H9 (cell line): ENCODE data around the gene GRIK1. TPM values are rescaled to one million over a fixed set of nuclear protein-coding genes. Genes with fewer than 3 reads are reported as not detected.

ENCODE experiments used
- DNase-seq: peaks from one replicate; pipeline ENCODE4 v3.0.0-alpha.2; 2017
- H2AFZ ChIP-seq: one replicate; pipeline ENCODE4 v1.6.1; 2013; ENCODE audit warnings: mild to moderate bottlenecking, low read length, control low read depth, moderate library complexity
- H2AK5ac ChIP-seq: 2 replicates; pipeline ENCODE4 v1.6.1; 2013; ENCODE audit warnings: low read length, control low read depth, mixed read lengths; ENCODE audit not compliant: insufficient read length
- H2BK120ac ChIP-seq: one replicate; pipeline ENCODE4 v1.6.1; 2013; ENCODE audit warnings: low read depth, mild to moderate bottlenecking, low read length, control low read depth, inconsistent platforms; ENCODE audit not compliant: poor library complexity, severe bottlenecking
- H2BK12ac ChIP-seq: 2 replicates; pipeline ENCODE4 v1.6.1; 2013; ENCODE audit warnings: low read length, control low read depth, mixed read lengths, low read depth; ENCODE audit not compliant: insufficient read length
- H2BK15ac ChIP-seq: 2 replicates; pipeline ENCODE4 v1.6.1; 2013; ENCODE audit warnings: low read depth, low read length, control low read depth
- H2BK20ac ChIP-seq: one replicate; pipeline ENCODE4 v1.6.1; 2013; ENCODE audit warnings: low read depth, mild to moderate bottlenecking, low read length, control low read depth, inconsistent platforms; ENCODE audit not compliant: poor library complexity, severe bottlenecking
- H2BK5ac ChIP-seq: 2 replicates; pipeline ENCODE4 v1.6.1; 2013; ENCODE audit warnings: low read length, control low read depth, mixed read lengths; ENCODE audit not compliant: insufficient read length
- H3K14ac ChIP-seq: 2 replicates; pipeline ENCODE4 v1.6.1; 2013; ENCODE audit warnings: low read length, control low read depth; ENCODE audit not compliant: insufficient read depth
- H3K18ac ChIP-seq: 2 replicates; pipeline ENCODE4 v1.6.1; 2013; ENCODE audit warnings: low read depth, mild to moderate bottlenecking, mixed read lengths, low read length, control low read depth; ENCODE audit not compliant: insufficient read length
- H3K23ac ChIP-seq: 2 replicates; pipeline ENCODE4 v1.6.1; 2013; ENCODE audit warnings: low read length, control low read depth, mixed read lengths, low read depth; ENCODE audit not compliant: insufficient read length
- H3K23me2 ChIP-seq: 2 replicates; pipeline ENCODE4 v1.6.1; 2013; ENCODE audit warnings: low read depth, mild to moderate bottlenecking, mixed read lengths, low read length, control low read depth; ENCODE audit not compliant: insufficient read length, poor library complexity, severe bottlenecking
- H3K27ac ChIP-seq: 2 replicates; pipeline ENCODE4 v1.5.1; 2013; ENCODE audit warnings: low read length, control low read depth, mixed read lengths, low read depth; ENCODE audit not compliant: insufficient read length
- H3K27me3 ChIP-seq: 2 replicates; pipeline ENCODE4 v1.6.1; 2013; ENCODE audit warnings: low read length, control low read depth, inconsistent platforms; ENCODE audit not compliant: insufficient read depth
- H3K4ac ChIP-seq: 2 replicates; pipeline ENCODE4 v1.6.1; 2013; ENCODE audit warnings: low read depth, mild to moderate bottlenecking, control low read depth, inconsistent platforms, low read length, moderate library complexity
- H3K4me1 ChIP-seq: 2 replicates; pipeline ENCODE4 v1.6.1; 2013; ENCODE audit warnings: low read length, control low read depth, inconsistent platforms; ENCODE audit not compliant: insufficient read depth
- H3K4me2 ChIP-seq: 2 replicates; pipeline ENCODE4 v1.6.1; 2013; ENCODE audit warnings: low read length, control low read depth, mixed read lengths; ENCODE audit not compliant: insufficient read length, insufficient read depth
- H3K56ac ChIP-seq: 2 replicates; pipeline ENCODE4 v1.6.1; 2013; ENCODE audit warnings: low read depth, mild to moderate bottlenecking, mixed read lengths, low read length, control low read depth; ENCODE audit not compliant: insufficient read length
- H3K79me1 ChIP-seq: 2 replicates; pipeline ENCODE4 v1.6.1; 2013; ENCODE audit warnings: low read depth, mild to moderate bottlenecking, moderate library complexity, low read length, control low read depth, inconsistent platforms; ENCODE audit not compliant: insufficient read depth, poor library complexity, severe bottlenecking
- H3K79me2 ChIP-seq: 2 replicates; pipeline ENCODE4 v1.6.1; 2013; ENCODE audit warnings: low read length, control low read depth, inconsistent platforms; ENCODE audit not compliant: insufficient read depth
- H3K9ac ChIP-seq: 2 replicates; pipeline ENCODE4 v1.6.1; 2013; ENCODE audit warnings: low read length, control low read depth, mixed read lengths; ENCODE audit not compliant: insufficient read length; ENCODE audit errors: extremely low read depth
- H3K9me3 ChIP-seq: one replicate; pipeline ENCODE4 v1.6.1; 2013; ENCODE audit warnings: low read depth, low read length, inconsistent platforms; ENCODE audit not compliant: control insufficient read depth
- H3T11ph ChIP-seq: one replicate; pipeline ENCODE4 v1.6.1; 2013; ENCODE audit warnings: mild to moderate bottlenecking, low read length, control low read depth, inconsistent platforms
- H4K20me1 ChIP-seq: one replicate; pipeline ENCODE4 v1.6.1; 2013; ENCODE audit not compliant: control insufficient read depth, insufficient read length, insufficient read depth
- H4K5ac ChIP-seq: 2 replicates; pipeline ENCODE4 v1.6.1; 2013; ENCODE audit warnings: low read depth, mild to moderate bottlenecking, mixed read lengths, low read length, control low read depth; ENCODE audit not compliant: insufficient read length
- H4K8ac ChIP-seq: replicated peaks from 2 replicates; pipeline ENCODE4 v1.6.1; 2013; ENCODE audit warnings: low read length, control low read depth, mixed read lengths, low read depth; ENCODE audit not compliant: insufficient read length
- H4K91ac ChIP-seq: 2 replicates; pipeline ENCODE4 v1.6.1; 2013; ENCODE audit warnings: low read depth, mild to moderate bottlenecking, moderate library complexity, mixed read lengths, low read length, control low read depth; ENCODE audit not compliant: insufficient read length
- H3K27ac Mint-ChIP-seq, 3 experiments: 2 replicates in 2 of 3; 3 replicates in 1 of 3; pipeline ENCODE4 v1.8.0; 2020 to 2021; ENCODE audit warnings: mixed read lengths in 3 of 3, mild to moderate bottlenecking in 1 of 3, moderate library complexity in 1 of 3
- H3K27me3 Mint-ChIP-seq: 2 replicates; pipeline ENCODE4 v1.8.0; 2021; ENCODE audit warnings: low read depth, mild to moderate bottlenecking, moderate library complexity, mixed read lengths
- H3K36me3 Mint-ChIP-seq, 3 experiments: 2 replicates in 2 of 3; 3 replicates in 1 of 3; pipeline ENCODE4 v1.8.0; 2020 to 2021; ENCODE audit warnings: low read depth in 3 of 3, mixed read lengths in 3 of 3; ENCODE audit not compliant: insufficient read depth in 1 of 3
- H3K4me1 Mint-ChIP-seq, 2 experiments: 2 replicates each; pipeline ENCODE4 v1.8.0; 2020; ENCODE audit warnings: mixed read lengths in 2 of 2
- H3K4me3 Mint-ChIP-seq, 2 experiments: 2 replicates in 1 of 2; 3 replicates in 1 of 2; pipeline ENCODE4 v1.8.0; 2020 to 2021; ENCODE audit warnings: mild to moderate bottlenecking in 2 of 2, mixed read lengths in 2 of 2, moderate library complexity in 1 of 2
- H3K9me3 Mint-ChIP-seq, 2 experiments: 2 replicates in 1 of 2; 3 replicates in 1 of 2; pipeline ENCODE4 v1.8.0; 2020; ENCODE audit warnings: mild to moderate bottlenecking in 2 of 2, mixed read lengths in 2 of 2, moderate library complexity in 1 of 2
- CTCF ChIP-seq: fragments of 200-600 bp; sonication (generic); conservative IDR thresholded peaks from 3 replicates; pipeline ENCODE4 v1.8.0; 2021; ENCODE audit warnings: antibody characterized with exemption, mild to moderate bottlenecking
- WGBS: extraction: QIAGEN DNeasy Blood & Tissue Kit; methylation state at CpG from one replicate; pipeline ENCODE4 v1.1.7; 2013; ENCODE audit warnings: missing lambda C conversion rate, low lambda C conversion rate, mixed read lengths; ENCODE audit not compliant: insufficient read length; ENCODE audit errors: extremely low coverage; 5-methylcytosine and 5-hydroxymethylcytosine counted together
- total RNA-seq: library from RNA; stranded (reverse); gene quantifications from 2 replicates; pipeline ENCODE4 v1.2.1, GENCODE V29; 2021

GRIK1 gene
- total RNA-seq, 1 experiment from 2014 or later, result not detected

GRCh38 chr21:29793712-29794111 is 146.1 kb downstream of the GRIK1 start:
- H2AFZ ChIP-seq, result no peak overlapping the region
- peaks cover 18 to 23% of the 10 kb centered on the region in 2 experiments for H3K4me1 Mint-ChIP-seq
- no peak for TF ChIP-seq CTCF

More at GRCh38 chr21:29793712-29794111, 146.1 kb downstream of the GRIK1 start:
- Histone ChIP-seq H3K9me3 (no peaks in the 10 kb centered on the region), H3K4me2 (no peak overlapping the region), H3K79me1 (no peaks in the 10 kb centered on the region), H2AK5ac (no peak overlapping the region), H2BK15ac (no peak overlapping the region), H4K5ac (no peak overlapping the region), H2BK20ac (no peak overlapping the region), H2BK5ac (no peak overlapping the region), H4K20me1 (no peaks in the 10 kb centered on the region), H3K4ac (no peak overlapping the region), H2BK12ac (no peak overlapping the region), H3K9ac (no peak overlapping the region), H2BK120ac (no peak overlapping the region), H3K4me1 (peaks cover 5% of the 10 kb centered on the region; the same call in 1 of the 2 replicates), H3K14ac (no peak overlapping the region), H3K56ac (no peak overlapping the region), H3K27ac (no peak overlapping the region), H3K18ac (no peak overlapping the region), H4K91ac (no peak overlapping the region), H3K23me2 (no peaks in the 10 kb centered on the region), H3T11ph (no peak overlapping the region), H4K8ac (no peak overlapping the region), H3K23ac (no peak overlapping the region), H3K79me2 (no peaks in the 10 kb centered on the region), H3K27me3 (no peaks in the 10 kb centered on the region)
- Mint-ChIP-seq H3K9me3 (no peaks in the 10 kb centered on the region), H3K27ac (no peak overlapping the region), H3K4me3 (no peak overlapping the region), H3K36me3 (no peaks in the 10 kb centered on the region; a peak in 1 of 7 replicates), H3K27me3 (no peaks in the 10 kb centered on the region)
- WGBS, result no CpG with 5 or more reads among the region's 4 CpGs
- no peak for DNase-seq
